ENCODE data around the gene TNFAIP3.

TNFAIP3 gene

DNA sequence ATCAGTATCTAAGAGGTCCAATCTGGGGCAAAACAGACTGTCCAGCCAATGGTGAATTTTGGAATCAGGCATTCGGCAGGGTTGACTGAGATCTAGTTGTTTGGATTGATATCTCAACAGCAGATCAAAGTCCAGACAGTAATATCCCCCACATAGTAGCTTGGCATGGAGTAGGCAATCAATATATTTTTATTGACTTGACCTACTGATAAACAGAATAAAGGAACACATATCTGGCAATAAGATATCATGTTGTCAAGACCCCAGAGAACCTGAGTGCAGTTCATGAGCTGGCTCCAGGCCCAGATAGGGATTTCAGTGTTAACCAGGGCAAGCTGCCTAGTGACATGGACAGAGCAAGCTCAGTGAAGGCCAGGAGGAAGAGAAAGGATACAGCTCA is 34.4 kb downstream of the TNFAIP3 start:
- no peak overlapping the region for H3K4me3 ChIP-seq (ENCODE audit: low read depth, low read length)

GRCh38 chr6:137902699-137903098 is 35.6 kb downstream of the TNFAIP3 start:
- no peak overlapping the region for H3K4me3 ChIP-seq (ENCODE audit: low read depth, low read length)

- H3K4me3 ChIP-seq (ENCODE audit: low read depth, low read length) = no peak overlapping the region
These were observed 36.3 kb downstream of the TNFAIP3 start for GRCh38 chr6:137903274-137903932.

GRCh38 chr6:137903933-137904821 is 37.1 kb downstream of the TNFAIP3 start:
- no peak overlapping the region for H3K4me3 ChIP-seq (ENCODE audit: low read depth, low read length)

DNA sequence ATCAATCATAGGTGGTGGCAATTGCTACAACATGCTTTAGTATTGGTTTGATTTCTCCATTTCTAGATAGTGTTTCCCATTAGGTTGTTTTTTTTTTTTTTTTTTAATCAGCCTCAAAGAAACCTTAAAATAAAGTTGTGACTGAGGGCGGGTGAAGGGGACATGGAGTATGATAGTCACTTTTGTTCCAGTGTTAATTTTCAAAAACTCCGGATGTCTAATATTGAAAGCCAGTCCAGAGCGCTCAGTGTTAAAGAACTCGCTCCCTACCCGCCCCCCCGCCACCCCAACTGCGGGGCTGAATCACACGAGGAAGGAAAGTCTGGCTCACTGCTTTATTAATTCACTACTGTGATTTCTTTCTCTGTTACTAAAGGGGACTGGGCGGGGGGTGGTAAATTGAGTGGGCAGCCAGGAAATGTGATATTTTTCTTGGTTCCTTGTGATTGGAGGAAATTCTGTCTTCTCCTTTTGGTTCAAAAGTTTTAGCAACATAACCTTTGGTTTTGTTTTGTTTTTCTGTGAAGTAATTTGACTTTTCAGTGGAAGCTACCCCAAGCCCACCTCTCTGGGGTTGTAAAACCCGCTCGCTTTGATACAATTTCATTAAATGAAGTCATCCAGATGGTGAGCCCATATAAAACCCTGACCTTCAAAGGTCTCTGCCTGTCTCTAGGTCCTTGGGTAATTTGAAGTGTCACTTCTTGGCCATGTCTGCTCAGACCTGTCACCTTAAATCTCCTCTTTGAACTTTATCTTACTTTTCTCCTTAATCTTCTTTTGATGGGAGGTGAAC is 38.0 kb downstream of the TNFAIP3 start:
- H3K4me3 ChIP-seq (ENCODE audit: low read depth, low read length) = no peak overlapping the region

DNA sequence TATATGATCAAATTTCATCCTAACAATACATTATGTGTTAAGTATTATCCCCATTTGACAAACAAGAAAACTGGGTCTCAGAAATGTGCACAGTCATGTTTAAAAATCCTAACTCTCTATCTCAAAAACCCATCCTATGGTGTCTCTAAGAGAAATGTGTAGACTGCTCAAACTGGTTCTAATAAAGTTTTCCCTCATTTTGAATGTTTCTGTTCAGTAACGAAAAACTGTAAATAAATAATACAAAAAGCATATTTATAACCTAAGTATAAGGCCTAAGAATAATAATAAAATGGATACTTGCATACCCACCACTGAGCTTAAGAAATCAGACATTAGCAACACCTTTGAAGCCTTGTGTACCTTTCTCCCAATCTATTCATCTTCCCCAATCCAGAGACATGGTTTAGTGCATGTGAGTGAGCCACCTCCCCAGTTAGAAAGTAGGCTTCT is 39.0 kb downstream of the TNFAIP3 start:
- no peak overlapping the region for H3K4me3 ChIP-seq (ENCODE audit: low read depth, low read length)

GRCh38 chr6:137907170-137907569 is 40.1 kb downstream of the TNFAIP3 start:
- H3K4me3 ChIP-seq (ENCODE audit: low read depth, low read length) = no peak overlapping the region

DNA sequence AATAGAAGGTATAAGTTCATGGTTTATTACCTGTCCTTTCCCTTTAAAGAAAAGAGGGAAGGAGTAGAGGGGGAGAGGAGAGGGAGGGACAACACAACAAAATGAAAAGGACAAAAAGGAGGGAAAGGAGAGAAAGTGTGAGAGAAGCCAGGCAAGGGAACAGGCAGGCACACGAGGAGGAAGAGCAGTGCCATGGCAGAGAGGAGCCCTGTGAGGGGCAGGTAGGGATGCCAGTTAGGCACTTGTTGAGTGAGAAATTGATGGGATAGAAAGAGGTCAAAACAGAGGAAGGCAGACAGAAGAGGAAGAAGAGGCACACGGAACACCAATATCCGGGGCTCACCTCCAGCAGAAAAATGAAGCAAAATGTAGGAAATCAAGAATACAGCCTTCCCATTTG is 42.5 kb downstream of the TNFAIP3 start:
- no peak overlapping the region for H3K4me3 ChIP-seq (ENCODE audit: low read depth, low read length)

GRCh38 chr6:137910424-137910834 is 43.4 kb downstream of the TNFAIP3 start:
- no peak overlapping the region for H3K4me3 ChIP-seq (ENCODE audit: low read depth, low read length)

DNA sequence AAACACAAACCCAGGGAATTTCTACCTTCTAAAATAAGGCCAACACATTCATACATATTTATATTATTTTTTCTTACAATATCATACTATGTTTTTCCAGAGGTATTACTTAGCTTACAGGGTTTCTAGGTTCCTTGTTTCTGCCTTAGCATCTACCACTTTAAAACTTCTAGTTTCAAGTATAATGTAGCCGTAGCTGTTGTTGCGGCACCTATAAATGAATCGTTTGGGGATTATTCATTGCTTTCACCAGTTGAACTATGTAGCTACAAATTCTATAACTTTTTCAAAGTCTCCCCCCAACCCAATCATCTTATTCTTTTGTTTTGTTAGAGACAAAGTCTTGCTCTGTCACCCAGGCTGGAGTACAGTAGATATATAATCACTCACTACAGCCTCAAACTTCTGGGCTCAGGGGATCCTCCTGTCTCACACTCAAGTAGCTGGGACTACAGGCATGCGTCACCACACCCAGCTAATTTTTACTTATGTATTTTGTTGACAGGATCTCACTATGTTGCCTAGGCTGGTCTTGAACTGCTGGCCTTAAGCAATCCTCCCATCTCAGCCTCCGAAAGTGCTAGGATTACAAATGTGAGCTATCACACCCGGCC is 43.9 kb downstream of the TNFAIP3 start:
- no peak overlapping the region for H3K4me3 ChIP-seq (ENCODE audit: low read depth, low read length)

DNA sequence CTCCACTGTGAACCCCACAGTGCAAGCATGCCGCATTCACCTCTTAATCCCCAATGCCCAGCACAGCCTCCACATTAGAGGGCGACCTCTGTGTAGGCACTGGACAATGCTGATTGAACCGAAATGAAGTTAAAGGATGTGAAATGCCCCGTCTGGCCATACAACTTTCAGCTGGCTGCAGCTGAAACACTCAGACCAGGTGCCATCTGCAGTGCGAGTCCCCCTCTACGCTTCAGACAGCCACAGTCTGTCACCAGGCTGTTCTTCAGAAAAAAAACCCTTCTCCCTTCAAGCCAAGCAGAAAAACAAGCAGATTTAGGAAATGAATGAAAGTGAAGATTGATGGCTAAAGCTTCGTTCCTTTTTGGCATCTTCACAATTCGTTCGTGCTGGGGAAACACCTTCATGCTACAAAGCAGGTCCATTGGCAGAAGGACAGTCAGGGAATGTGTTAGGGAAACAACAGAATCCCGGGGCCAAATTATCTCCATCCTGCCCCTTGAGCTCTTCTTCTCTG is 44.7 kb downstream of the TNFAIP3 start:
- H3K4me3 ChIP-seq (ENCODE audit: low read depth, low read length) = no peak overlapping the region

GRCh38 chr6:137912813-137913212 is 45.8 kb downstream of the TNFAIP3 start:
- no peak overlapping the region for H3K4me3 ChIP-seq (ENCODE audit: low read depth, low read length)

GRCh38 chr6:137913434-137913833 is 46.4 kb downstream of the TNFAIP3 start:
- H3K4me3 ChIP-seq (ENCODE audit: low read depth, low read length) = no peak overlapping the region

DNA sequence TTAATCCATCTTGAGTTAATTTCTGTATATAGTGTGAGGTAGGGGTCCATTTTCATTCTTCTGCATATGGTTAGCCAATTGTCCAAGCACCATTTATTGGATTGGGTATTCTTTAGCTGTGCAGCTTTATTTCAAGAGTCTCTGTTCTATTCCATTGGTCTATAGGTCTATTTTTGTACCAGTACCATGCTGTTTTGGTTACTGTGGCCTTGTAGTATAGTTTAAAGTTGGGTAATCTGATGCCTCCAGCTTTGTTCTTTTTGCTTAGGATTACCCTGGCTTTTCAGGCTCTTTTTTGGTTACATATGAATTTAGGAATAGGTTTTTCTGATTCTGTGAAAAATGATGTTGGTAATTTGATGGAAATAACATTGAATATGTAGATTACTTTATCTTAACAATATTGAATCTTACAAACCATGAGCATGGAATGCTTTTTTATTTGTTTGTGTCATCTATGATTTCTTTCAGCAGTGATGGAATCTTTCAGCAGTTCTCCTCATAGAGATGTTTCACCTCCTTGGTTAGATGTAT is 47.0 kb downstream of the TNFAIP3 start:
- no peak overlapping the region for H3K4me3 ChIP-seq (ENCODE audit: low read depth, low read length)

DNA sequence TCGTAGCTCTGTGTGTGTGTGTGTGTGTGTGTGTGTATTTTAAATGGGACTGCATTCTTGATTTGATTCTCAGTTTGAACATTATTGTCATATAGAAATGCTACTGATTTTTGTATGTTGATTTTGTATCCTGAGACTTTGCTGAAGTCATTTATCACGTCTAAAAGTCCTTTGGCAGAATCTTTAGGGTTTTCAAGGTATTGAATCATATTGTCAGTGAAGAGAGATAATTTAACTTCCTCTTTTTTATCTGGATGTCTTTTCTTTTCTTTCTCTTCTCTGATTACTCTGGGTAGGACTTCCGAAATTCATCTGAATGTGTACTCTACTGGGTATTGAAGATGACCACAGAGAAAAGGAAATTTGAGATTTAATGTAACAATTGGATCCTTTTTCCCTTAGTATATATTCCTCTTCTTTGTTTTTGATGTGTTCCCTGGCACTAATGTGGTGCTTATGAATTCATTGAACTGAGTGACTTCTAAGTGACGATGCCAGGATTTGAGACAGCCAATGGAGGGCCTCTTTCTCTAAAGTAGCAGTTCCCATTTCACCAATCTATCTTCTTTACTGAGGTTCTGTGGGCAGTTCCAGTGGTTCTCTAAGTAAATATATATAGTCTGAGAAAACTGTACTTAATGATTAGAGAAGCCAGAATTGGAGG is 47.6 kb downstream of the TNFAIP3 start:
- H3K4me3 ChIP-seq (ENCODE audit: low read depth, low read length) = no peak overlapping the region

DNA sequence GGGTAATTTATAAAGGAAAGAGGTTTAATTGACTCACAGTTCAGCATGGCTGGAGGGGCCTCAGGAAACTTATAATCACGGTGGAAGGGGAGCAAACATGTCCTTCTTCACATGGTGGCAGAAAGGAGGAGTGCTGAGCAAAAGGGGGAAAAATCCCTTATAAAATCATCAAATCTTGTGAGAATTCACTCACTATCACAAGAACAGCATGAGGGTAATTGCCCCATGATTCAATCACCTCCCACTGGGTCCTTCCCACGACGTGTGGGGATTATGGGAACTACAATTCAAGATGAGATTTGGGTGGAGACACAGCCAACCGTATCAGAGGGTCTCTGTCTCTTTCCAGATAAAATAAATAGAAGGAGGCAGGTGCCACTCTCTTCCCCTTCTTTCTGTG is 48.7 kb downstream of the TNFAIP3 start:
- H3K4me3 ChIP-seq (ENCODE audit: low read depth, low read length) = no peak overlapping the region

DNA sequence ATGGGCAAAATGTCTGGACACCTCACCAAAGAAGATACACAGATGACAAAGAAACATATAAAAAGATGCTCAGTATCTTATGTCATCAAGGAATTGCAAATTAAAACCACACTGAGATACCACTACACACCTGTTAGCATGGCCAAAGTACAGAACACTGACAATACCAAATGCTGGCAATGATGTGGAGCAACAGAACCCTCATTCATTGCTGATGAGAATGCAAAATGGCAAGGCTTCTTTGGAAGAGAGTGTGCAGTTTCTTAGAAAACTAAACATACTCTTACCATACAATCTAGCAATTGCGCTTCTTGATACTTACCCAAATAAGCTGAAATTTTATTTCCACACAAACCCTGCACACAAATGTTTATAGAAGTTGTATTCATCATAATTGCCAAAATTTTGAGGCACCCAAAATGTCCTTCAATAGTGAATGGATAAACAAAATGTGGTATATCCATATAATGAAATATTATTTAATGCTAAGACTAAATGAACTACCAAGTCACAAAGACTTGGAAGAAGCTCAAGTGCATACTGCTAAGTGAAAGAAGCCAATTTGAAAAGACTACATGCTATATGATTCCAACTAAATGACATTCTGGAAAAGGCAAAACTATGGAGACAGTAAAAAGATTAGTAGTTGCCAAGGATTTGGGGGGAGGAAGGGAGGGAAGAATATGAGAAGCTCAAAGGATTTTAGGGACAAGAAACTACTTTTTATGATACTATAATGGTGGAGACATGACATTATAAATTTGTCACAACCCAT is 50.7 kb downstream of the TNFAIP3 start:
- no peak overlapping the region for H3K4me3 ChIP-seq (ENCODE audit: low read depth, low read length)

- no peak overlapping the region for H3K4me3 ChIP-seq (ENCODE audit: low read depth, low read length)
These were observed 52.4 kb downstream of the TNFAIP3 start for GRCh38 chr6:137919502-137919823.
